Uterus (tissue), 2 donors: ENCODE data around the gene IRF4.

ENCODE experiments used
- POLR2A ChIP-seq, 2 donors: fragments of 450-650 bp; IDR thresholded peaks; one replicate each; pipeline ENCODE4 v1.6.1; 2016; ENCODE audit warnings: antibody characterized with exemption in 2 of 2, mild to moderate bottlenecking in 1 of 2, moderate library complexity in 1 of 2
- TF ChIP-seq, protein P1 (sequence below), 4 experiments: fragments of 200-600 bp in 2 of 4; fragments of 450-650 bp in 2 of 4; sonication (generic) in 2 of 4; IDR thresholded peaks; one replicate each; pipeline ENCODE4 v1.5.1; 2016 to 2019; ENCODE audit warnings: antibody characterized with exemption in 4 of 4, mild to moderate bottlenecking in 2 of 4, moderate library complexity in 1 of 4

DNA sequence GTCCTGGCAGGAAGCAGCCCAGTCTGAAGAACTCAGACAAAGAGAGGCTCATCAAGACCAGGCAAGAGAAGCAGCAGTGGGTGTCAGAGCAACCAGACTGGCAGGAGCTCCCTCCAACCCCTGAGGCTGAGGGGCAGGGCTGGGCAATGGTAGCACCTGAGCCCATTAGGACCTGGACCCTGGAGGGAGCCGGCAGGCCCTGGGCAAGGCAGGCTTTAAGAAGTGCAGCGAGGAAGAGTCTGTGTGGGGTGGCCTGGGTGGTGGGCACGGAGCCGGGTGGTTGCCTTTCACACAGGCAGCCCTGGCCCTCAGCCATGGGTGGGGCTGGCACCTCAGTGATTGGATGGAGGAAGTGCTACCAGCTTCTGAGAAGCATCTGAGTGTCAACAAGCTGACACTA lies 33.1 kb upstream of the IRF4 start:
- TF ChIP-seq POLR2A (IDR thresholded peaks at IDR 0.05) = no peak
- TF ChIP-seq, protein P1, sequence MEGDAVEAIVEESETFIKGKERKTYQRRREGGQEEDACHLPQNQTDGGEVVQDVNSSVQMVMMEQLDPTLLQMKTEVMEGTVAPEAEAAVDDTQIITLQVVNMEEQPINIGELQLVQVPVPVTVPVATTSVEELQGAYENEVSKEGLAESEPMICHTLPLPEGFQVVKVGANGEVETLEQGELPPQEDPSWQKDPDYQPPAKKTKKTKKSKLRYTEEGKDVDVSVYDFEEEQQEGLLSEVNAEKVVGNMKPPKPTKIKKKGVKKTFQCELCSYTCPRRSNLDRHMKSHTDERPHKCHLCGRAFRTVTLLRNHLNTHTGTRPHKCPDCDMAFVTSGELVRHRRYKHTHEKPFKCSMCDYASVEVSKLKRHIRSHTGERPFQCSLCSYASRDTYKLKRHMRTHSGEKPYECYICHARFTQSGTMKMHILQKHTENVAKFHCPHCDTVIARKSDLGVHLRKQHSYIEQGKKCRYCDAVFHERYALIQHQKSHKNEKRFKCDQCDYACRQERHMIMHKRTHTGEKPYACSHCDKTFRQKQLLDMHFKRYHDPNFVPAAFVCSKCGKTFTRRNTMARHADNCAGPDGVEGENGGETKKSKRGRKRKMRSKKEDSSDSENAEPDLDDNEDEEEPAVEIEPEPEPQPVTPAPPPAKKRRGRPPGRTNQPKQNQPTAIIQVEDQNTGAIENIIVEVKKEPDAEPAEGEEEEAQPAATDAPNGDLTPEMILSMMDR (IDR thresholded peaks at IDR 0.05) = no peak
